Measurements from ENCODE around the gene PLK2.
A peak's percentile ranks its signal among the peaks of the same experiment; 100 is the strongest.

Gene PLK2

DNA sequence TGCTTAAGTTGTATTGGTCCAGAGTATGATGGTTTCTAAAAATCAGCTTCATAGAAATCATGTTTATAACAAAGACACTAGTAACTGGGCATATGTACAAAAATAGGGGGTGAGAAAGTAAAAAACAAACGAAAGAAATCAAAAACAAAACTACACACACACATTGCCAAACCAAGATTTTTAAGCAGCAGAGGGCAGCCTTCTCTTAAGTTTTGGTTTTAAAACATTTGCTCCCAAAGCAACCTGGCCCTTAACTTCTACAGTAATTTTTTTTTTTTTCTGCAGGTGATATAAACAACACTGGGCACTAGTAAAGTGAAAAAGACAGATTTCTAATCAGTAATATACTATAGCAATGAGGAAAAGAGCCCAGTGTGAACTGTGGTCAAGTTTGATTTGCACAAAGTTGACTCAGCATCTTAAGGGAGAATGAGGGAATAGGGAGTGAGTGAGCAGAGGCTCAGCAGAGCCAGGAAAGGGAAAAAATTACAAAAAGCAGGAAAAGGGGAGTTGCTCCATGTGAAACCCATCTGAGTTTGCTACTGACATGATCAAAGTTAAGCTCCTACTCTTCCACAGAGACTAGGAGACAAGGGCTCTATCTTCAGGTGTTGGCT, 18.0 kb upstream of the PLK2 start:
- DNase-seq (ENCODE audit: low read depth) = no peak

DNA sequence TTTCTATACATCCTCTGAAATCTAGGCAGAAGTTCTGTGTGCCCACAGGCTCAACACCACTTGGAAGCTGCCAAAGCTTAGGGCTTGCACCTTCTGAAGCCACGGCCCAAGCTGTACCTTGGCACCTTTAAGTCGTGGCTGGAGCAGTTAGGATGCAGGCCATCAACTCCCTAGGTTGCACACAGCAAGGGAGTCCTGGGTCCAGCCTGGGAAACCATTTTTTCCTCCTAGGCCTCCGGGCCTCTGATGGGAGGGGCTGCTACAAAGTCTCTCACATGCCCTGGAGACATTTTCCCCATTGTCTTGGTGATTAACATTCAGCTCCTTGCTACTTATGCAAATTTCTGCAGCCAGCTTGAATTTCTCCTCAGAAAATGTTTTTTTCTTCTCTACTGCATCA, 15.5 kb upstream of the PLK2 start:
- DNase-seq (ENCODE audit: low read depth) = no peak

DNA sequence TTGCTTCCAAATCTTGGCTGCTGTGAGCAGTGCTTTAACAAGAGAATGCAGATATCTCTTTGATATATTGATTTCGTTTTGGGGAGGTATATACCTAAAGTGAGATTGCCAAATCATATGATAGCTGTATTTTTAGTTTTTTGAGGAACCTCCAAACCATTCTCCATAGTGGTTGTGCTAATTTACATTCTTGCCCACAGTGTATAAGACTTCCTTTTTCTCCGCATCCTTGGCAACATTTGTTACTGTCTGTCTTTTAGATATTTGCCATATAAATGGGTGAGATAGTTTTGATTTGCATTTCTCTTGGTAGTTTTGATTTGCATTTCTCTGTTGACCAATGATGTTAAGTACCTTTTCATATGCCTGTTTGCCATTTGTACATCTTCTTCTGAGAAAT, 10.0 kb upstream of the PLK2 start:
- no peak for DNase-seq (ENCODE audit: low read depth)

DNA sequence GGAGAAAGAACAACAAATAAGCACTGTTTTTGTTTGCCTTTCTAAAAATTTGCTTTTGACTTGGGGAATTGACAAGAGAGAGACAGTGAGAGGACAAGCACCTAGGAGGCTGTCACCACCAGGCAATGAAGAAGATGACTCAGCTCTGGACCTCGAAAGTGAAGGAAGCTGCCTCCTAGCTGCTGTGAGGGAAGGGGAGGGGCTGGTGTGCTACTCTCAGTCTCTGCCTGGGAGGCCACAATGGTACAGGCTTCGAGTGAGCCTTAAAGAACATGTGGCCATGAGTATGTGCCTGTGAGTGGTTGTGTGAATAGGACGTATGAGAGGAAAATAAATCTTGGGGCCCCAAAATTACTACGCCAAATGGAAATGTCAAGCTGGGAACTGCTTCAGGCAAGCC, 7.1 kb upstream of the PLK2 start:
- DNase-seq (ENCODE audit: low read depth) = no peak

DNA sequence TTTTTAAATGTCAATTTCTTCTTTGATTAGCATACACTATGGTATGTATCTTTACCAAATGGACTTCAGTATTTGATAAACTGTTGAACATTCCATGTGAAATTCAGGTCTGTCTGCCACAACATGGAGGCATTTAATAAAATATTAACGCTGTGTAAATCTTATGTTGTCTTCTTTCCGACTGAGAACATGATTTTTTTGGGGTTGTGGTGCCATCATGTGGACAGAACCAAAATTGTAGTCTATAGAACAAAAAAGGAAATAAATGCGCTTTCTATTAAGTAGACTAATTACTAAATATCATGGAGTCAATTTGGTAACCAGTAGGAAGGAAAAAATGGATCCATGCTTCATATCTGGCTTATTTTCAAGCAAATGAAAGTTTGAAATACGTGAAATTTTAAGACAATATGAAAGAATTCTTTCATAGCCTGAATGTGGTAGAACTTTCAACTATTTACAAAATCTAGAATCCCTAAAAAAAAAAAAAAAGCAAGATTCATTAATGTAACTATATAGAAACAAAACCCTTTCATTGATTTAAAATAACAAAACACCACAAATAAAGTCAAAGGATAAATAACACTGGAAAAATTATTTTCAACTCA, 2.8 kb upstream of the PLK2 start:
- DNase-seq (ENCODE audit: low read depth) = peak; percentile 18

DNA sequence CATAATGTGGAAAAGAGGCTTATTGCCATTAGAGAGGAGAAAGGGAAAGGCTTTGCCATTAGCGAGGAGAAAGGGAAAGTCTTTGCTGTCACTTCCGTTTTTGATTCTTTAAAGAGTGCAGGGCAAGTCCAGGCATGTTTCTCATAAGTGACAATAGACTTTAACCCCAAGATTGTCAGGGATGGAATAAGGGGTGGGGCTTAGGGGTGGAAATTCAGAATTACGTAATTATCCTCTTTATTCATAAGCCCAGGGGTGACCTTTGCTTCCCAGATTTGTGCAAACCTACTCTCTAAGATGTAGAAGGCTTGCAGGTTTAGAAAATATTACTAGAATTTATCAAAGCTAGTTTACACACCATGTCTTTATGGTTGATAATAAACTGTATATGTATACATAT, 2.3 kb upstream of the PLK2 start:
- DNase-seq (ENCODE audit: low read depth) = no peak

DNA sequence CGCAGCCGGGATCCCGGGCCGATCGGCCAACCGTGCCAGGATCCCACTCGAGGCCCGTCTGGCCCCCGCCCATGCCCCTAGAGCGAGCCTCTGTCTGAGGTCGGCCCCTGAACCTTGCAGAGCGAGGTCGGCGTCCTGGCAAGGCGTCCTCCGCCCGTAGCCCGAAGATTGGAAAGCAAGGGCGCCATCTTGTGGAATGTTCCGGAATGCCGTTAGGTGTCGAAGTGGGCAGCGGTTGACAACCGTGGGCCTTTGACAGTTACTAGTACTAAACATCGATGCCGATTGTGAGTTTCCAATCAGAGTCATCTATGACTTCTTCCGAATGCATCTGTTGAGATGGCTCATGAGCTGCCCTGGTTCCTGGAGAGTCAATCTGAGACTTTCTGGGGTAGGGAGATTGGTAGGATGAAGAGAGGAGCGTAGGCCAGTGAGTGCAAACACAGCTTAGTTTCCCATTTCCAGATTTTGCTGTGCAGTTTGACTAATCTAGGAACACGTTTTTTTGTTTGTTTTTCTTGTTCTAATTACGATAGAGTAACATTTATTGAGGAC, 923 bp upstream of the PLK2 start:
- DNase-seq (ENCODE audit: low read depth) = peak; percentile 84

DNA sequence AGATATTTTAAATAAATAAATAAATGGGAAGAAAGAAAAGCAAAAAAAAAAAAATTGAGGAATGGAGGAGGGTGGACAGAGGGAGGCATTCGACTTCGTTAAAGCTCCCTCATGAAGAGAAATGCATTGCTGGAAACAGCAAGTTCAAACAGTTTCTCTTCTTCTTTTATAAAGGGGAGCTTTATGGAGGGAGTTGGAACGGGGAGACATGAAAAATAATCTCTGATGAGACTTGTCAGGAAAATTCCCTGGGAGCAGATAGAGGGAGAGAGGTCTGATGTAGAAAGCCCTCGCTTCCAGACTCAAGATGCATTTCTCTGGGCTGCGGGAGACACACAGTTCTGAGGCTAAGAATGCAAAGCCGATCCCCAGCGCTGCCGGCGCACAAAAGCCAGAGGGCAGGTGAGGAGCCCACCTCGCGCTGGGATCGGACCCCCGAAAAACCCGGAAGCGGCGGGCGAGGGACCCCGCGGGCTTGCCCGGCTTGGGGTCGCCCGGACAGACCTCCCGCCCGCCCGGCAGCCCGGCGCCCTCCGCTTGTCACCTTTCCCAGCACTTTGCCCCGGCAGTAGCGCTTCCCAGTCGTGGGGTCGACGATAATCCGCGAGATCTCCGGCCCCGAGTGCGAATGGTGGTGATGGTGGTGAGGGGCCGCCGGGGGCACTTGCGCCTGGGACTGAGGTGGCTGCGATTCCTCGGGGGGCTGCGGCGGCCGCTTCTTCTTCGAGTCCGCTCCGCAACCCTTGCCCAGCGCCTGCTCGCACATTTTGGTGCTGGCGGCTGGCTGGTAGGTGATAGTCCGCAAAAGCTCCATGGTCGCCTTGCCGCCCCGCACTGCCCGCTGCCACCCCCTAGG, 512 bp downstream of the PLK2 start:
- DNase-seq (ENCODE audit: low read depth) = peak; percentile 3

DNA sequence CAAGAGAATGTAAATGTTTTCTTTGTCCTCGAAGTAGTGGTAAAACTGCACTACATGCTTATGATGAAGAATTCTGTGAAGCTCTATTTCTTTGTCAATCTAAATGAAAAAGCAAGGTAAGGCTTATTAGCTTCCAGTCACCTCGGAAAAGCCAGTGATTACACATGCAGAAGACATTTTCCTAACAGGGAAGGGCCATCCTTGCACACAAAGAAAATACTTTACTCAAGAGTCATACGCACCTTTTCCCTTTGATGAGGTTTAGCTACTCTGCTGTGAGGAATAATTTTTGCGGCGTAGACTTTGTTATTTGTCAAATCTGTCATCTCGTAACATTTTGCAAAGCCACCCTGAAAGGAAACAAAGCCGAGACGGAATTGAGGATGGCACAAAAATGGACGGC, 1.1 kb downstream of the PLK2 start:
- DNase-seq (ENCODE audit: low read depth) = no peak

DNA sequence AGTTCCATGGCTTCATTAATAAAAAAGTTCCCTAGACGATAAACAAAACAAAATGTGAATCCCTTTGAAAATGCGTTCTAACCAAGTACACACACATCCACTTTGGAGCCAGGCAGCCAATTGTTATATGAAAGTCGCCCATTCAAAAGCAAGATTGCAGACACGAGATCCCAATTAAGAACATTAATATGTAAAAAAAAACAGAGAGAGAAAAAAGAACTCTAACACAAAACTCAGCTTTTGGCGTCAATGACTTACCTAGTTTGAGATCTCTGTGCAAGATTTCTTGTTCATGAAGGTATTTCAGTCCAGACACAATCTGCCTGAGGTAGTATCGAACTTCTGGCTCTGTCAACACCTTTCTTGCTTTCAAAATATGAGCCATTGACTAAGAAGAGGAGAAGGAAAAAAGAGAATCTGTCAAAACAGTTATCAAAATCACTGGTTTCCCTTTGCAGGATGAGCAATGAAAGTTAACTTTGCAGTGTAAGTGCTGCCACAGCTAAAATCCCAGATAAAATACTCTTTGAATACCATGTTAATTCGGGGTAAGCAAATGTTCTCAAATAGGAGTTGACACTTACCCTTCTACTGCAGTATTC, 1.6 kb downstream of the PLK2 start:
- no peak for DNase-seq (ENCODE audit: low read depth)

DNA sequence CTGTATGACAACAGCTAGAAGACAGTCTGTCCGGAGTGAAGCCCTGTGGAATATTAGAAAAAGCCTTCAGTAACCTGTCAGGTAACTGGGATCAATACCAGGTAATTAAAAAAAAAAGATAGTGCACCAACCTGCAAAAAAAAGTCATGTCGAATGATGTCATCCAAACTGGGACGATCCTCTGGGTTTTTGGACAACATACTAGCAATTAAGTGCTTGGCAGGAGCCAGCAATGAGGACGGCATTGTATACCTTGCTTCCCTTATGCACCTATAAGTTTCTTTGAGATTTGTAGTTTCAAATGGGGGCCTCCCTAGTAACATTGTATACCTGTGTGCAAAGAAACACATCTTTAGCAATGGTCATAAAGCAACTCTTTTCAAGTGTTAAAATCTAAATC, 2.8 kb downstream of the PLK2 start:
- no peak for DNase-seq (ENCODE audit: low read depth)

DNA sequence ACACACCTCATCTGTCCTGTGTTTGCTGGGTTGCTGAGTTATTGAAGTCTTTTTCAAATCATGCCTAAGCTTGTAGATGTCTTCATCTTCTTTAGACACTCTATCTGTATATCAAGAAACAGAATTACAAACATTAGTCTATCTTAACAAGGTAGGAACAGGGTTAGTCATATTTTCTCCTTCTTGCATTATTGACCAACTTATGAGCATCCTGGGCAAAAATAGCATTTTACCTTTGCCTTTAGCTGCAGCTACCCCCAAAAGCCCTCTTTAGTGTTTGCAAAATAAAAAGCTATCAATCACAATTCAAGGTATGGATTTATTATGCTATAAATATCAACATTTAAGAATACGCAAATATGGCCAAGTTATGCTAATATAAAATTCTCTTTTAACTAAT, 3.4 kb downstream of the PLK2 start:
- DNase-seq (ENCODE audit: low read depth) = no peak

DNA sequence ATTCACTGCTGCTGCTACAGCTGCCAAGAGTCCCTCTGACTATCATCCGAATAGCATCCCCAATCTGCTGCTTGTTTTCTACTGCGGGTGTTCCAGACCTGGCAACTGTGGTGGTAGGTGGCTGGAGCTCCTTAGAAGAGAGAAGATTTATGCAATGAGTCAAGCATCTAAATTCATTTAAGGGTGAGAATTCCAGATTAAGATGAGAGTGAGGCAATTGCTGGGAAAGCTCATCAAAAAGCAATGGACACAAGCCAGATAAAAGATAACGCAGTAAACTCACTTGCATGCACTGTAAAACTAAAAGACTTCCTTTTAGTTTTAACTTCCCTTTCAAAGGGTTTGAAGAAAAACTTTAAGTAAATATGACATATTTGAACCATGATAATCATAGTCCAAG, 3.9 kb downstream of the PLK2 start:
- DNase-seq (ENCODE audit: low read depth) = no peak

DNA sequence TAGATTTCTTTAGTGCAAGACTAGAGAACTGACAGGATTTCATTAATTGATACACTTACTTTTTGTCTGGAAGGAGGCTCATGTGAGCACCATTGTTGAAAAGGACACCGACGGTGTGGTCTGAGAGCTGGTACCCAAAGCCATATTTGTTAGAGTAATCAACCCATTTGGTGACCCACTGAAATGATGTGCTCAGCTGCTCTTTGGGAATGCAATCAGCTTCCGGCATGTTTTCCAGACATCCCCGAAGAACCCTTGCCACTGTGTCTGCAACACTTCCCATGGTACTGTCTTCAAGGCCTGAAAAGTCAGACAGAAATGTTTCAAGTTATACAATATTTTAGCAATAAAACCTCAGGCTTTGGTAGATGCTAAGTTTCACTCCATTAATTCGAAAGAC, 4.4 kb downstream of the PLK2 start:
- no peak for DNase-seq (ENCODE audit: low read depth)

DNA sequence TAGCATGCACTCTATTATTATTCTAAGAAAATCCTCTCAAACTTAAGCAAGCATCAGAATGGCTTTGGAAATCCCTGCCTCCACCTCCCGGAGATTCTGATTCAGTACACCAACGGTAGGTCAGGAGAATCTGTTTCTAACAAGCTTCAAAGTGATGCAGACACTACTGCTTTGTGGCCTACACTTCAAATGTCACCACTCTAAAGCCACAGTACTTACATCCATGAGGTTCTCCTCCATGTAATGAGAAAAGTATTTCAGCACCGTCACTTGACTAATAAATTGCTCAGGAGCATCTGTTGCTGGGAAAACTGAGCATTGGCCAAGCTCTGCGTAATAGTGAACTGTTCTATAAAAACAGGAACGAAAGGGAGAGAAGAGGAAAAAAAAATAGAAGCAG, 4.8 kb downstream of the PLK2 start:
- no peak for DNase-seq (ENCODE audit: low read depth)

DNA sequence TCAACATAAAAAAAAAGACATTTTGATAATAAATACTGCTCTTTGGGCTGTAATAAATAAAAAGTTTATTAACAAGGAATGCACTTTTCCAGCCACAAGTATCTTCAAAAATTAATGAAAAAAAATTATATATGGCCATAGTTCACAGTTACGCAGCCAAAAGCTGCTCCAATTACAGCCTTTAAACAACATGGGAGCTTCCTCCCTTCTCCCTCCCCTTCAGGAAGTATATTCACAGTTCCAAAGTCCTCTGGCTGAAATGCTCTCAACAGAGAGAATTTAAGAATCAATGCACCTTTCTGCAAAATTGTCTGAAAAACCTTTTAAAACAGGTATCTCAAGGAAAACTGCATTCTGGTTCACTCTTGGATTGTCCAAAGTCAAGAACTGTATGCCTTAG, 5.9 kb downstream of the PLK2 start:
- no peak for DNase-seq (ENCODE audit: low read depth)

DNA sequence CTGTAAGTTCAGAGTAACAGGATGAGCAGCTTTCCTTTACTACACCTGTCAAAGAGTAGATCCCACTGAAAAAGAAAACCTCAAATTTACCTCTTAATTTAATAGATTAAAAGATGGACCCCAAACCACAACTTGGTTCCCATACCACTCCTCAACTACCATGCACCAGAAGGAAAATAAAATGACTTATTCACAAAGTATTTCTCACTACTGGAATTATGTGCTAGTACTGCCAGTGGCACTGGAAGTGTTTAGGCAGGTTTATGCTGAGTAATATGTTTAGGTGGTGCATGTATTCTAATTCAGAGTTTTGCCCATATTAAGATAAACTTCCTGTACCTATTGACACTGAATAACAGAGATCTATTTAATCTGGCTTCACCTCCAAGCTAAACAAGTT, 6.6 kb downstream of the PLK2 start:
- DNase-seq (ENCODE audit: low read depth) = no peak

DNA sequence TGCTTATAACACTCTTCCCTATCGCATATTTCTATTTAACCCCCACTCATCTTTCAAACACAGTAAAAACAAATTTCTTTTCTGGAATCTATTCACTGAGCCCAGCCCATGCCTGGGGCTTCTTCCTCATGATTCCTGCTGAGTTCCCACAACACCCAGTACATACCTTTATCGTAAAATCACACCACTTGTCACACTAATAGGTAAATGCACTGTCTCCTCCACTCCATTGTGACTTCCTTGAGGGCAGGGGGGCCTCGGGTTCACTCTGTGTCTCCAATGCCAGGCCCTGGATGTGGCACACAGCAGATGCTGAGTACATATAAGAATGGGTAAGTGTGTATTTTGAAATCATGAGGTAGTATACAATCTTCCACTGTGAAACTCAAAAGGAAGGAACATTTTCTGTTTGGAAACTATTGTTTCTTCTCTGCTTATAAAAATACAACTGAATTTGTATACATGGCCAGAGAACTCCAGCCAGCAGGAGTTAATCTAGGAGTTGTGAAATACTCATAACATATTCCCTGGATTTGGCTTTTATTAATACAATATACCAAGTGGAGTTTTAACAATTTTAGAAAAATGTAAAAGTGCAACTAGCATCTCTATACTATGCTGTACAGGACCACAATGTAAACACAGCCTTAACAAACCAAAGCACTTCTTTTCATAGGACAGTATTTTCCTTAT, 7.2 kb downstream of the PLK2 start:
- no peak for DNase-seq (ENCODE audit: low read depth)

DNA sequence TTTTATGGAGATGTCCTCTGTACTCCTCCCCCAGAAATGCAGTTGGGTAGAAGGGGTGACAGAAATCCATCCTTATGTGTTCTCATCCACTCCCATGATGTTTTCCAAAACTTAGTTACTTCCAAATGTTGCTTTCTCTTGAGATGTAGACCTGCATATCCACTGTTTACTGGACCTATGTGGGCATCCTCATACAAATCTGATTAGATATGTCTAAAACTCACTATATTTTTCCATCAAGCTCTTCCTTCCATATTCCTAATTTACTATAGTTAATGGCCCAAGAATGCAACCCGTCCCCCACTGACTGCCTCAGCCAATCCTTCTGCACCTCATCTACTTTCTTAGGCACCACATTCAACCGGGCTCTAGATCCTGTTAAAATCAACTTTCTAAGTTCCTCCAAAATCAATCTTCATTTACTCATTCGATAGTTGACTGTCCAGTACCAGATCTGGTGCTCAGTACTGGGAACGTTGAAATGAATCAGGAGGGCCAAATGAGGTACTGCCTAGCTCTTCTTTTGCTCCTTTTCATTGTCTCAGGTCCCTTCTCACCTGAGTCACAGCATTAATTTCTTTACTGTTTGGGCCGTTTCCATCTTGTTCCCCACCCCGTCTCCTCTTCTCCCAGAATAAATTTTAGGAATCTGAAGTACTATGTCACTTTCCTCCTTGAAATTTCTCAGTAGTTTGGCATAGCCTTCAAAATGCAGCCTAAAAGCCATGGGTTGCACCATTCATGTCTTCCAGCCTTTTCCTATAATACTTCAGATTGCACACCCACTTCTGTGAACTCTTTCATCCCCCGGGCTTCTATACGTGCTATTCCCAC, 7.9 kb downstream of the PLK2 start:
- no peak for DNase-seq (ENCODE audit: low read depth)

DNA sequence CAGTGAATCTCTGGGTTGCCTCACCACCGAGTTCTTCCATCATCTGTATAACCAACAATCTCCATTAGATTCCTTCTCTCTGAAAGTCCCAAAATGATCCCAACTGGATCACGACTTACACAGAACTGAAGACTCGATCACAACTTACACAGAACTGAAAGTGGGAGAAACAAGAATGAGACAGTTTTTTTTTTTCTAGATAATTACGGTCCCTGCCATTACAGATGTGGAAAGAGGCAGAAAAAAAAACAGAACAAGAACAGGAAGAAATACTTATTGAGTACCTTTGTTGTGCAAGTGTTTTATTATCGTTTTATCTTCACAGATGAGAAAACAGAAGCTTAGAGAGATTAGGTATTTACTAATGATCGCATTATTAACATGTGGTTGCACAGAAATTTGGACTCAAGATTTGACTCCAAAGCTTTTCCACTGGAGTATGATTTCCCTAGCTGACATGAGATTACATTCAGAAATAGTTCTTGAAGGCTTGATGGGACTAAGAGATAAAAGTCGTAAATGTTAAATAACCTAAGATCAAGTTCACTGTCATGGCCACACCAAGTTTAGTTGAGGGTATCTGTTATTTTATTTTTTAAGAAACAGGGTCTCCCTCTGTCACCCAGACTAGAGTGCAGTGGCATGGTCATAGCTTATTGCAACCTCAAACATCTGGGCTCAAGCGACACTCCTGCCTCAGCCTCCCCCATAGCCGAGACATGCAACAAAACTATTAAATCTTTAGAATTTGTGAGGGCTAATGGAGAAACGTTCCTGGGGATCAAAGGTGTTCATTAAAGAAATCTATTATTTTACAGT, 8.9 kb downstream of the PLK2 start:
- DNase-seq (ENCODE audit: low read depth) = no peak

Measured in activated gamma-delta T cell treated with anti-CD3 and anti-CD28 coated beads, Interleukin-2, amount 50 U/mL, for 16 hours (primary cell).